Fibroblast of skin of left quadriceps (primary cell): ENCODE data around the gene MAPKAP1.
"Not testable (repeated sequence)": the region's sequence is repeated elsewhere in the genome, so short reads cannot be mapped to it uniquely, and the experiment has no call there.

Experiments used
- DNase-seq, 2 experiments: peaks; one replicate each; pipeline ENCODE4 v3.0.0-alpha.2; 2013; ENCODE audit warnings: low read depth in 2 of 2

The MAPKAP1 gene

DNA sequence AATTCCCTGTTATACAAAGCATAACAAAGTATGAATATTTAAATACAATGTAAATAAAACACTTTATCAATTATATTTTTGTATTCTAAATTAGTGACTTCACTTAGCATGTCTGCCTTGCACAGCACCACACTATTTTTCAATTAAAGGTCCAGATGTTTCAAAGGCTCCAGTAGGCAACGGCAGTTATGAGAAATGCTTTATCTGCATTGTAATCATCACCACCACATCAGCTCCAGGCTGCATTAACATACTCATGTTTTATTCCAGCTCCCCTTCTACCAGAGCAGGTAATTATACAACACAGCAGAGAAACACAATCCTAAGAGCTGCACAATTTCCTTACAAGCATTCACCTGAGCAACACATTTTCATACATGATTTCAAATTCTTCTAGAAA lies 102.8 kb downstream of the MAPKAP1 start:
- DNase-seq: no peak

DNA sequence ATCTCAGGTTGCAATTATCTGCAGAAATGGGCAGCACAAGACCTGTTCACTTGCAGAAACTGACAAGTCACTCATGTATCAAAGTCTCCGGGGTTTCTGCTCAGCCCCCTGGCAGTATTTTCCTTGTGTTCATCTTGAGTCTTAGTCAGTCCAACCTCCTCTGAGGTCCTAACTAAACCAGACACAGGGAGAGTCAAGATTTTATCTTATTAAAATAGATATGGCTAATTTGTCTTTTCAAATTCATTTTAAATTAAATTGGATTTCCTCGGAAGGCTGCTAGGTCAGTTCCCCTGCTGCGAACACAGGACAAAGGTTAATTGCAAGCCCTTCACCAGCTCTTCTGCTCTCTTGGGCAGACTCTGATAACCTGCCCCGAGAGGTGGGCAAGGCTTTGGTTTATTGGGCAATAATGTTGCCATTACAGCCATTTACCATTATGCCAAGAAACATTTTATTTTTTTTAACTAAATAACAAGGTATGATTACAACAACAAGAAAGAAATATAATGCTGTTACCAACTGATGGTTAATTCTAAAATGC lies 103.5 kb downstream of the MAPKAP1 start:
- no peak for DNase-seq

DNA sequence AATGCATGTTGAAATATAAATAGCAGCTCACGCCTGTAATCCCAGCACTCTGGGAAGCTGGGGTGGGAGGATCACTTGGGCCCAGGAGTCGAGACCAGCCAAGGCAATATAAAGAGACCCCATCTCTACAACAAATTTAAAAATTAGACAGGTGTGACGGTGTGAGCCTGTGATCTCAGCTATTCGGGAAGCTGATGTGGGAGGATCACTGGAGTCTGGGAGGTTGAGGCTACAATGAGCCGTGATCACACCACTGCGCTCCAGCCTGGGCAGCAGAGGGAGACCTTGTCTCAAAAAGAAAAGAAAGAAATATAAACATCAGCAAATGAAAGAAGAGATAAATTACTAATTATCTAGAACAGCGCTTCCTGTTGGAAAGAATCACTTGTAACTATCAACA lies 105.0 kb downstream of the MAPKAP1 start:
- no peak for DNase-seq

GRCh38 chr9:125600194-125600593 lies 106.8 kb downstream of the MAPKAP1 start:
- no peak for DNase-seq

DNA sequence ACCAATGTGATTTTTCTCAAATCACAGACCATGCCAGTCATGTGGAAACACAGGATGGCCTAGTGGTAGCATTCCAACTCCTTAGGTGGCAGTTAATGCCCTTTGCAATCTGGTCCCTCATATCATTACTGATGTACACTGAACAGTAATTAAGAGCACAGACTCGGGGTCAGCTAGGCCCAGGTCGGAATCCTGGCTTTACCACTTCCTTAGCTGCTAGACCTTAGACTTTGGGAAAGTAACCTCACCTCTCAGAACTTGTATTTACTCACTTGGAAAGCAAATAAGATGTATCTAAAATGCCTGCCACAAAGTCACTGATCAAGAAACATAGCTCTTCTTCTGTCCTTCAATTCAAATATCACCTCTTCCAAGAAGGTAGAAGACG lies 112.8 kb downstream of the MAPKAP1 start:
- DNase-seq: no peak

DNA sequence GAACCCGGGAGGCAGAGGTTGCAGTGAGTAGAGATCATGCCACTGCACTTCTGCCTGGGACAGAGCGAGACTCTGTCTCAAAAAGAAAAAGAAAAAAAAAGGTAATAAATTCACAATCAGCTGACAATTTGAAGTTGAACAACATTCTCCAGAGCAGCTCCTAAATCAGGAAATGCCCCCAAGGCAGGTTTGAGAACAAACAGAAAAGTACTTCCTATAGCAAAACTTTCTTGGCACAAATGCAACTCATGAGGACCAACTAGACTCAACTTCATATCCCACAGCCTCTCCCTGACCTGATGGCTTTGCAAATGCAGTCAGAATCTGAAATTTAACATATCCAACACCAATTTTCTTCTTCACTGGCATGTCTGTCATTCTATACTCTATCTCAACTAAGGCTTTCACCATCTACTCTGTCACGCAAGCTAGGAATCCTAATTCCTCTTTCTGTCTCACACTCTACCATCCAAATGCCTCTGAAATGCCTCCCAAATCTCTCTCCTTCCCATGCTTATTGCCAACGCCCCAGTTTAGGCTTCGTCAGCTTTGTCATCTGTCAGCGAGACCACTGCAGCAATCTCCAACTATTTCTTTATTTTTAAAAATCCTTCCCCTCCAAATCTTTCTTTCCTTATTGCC lies 113.3 kb downstream of the MAPKAP1 start:
- DNase-seq: no peak

GRCh38 chr9:125591888-125592287 lies 115.1 kb downstream of the MAPKAP1 start:
- DNase-seq: no peak

- DNase-seq: no peak
These were observed 115.8 kb downstream of the MAPKAP1 start for GRCh38 chr9:125591245-125591644.

DNA sequence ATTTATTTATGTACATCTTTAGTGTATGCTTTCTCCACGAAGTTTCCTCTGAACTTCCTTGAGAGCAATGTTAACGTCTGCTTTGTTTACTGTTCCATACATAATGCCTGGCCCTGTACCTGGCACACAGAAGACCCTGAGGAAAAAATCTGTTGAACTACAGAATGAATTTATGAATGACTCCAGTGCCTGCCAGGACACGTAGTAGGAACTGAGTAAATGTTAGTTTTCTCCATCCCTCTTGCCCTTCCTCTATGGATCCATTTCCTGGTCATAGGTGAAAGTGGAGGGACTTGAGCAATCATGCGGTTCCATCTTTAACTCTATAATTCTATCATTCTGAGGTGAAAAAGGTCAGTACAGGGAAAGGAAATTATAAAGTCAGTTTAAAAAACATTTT lies 117.7 kb downstream of the MAPKAP1 start:
- DNase-seq: no peak

- DNase-seq: no peak
These were observed 119.1 kb downstream of the MAPKAP1 start for GRCh38 chr9:125587819-125588460.

- no peak for DNase-seq
These were observed 120.9 kb downstream of the MAPKAP1 start for GRCh38 chr9:125586172-125586511.

GRCh38 chr9:125585503-125586171 lies 121.4 kb downstream of the MAPKAP1 start:
- DNase-seq: no peak

GRCh38 chr9:125580701-125581286 lies 126.2 kb downstream of the MAPKAP1 start:
- no peak for DNase-seq

DNA sequence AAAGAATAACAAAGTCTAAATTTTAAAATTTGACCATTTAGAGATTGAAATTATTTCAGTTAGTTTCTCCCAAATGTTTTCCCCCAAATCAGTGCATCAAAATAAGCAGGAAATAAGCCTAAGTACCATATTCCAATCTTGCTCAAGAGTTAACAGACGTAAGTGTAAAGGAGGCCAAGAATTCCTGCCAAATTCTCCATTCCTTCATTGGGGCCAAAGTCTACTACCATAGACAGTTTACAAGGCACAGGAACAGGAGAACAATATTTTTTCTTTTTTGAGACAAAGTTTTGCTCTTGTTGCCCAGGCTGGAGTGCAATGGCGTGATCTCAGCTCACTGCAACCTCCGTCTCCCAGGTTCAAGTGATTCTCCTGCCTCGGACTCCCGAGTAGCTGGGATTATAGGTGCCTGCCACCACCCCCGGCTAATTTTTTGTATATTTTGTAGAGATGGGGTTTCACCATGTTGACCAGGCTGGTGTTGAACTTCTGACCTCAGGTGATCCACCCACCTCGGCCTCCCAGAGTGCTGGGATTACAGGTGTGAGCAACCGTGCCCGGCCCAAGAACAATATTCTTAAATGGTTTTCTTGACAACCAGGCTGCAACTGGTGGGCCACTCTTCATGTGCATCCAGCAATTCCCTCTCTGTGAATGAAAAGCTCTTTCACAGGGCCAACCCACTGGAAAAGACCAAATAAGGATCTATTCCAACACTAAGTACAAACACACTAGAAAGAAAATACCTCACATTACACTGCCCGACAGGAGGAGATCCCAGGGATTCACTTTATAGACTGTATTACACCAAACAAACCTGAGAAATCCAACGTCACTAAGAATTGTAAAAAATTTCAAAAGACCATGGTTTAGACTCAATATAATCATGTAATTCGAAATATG lies 127.7 kb downstream of the MAPKAP1 start:
- DNase-seq: no peak

DNA sequence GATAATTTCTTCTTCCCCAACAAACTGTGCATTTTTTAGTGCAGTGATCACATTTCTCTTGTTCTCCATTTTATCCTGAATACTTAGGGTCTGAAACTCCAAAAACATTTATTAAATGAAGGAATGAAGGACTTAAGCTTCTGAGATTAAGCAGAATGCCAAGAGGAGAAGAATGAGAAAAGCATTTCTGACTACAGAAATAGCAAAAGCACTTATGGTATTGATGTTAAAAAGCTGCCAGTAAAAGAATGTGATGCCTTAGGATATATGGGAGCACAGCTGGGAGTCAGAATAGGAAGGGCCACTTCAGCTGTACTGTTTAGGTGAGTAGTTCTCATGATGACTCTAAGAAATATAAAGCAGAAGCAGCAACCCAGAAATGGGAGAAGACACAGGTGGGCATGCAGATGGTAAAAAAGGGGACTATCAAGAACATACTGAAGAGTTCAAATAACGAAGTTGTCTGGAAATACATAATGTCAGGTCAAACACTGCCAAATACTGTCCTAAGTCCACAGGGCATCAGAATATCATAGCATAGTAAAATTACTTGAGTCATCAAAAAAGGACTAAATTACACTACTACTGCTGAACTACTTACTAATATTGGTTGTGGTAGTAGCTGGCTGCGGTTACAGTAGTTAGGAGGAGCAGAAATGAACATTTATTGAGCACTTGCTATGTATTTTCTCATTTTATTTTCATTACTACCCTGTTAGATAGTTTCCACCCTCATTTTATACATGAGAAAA lies 132.7 kb downstream of the MAPKAP1 start:
- DNase-seq: no peak

DNA sequence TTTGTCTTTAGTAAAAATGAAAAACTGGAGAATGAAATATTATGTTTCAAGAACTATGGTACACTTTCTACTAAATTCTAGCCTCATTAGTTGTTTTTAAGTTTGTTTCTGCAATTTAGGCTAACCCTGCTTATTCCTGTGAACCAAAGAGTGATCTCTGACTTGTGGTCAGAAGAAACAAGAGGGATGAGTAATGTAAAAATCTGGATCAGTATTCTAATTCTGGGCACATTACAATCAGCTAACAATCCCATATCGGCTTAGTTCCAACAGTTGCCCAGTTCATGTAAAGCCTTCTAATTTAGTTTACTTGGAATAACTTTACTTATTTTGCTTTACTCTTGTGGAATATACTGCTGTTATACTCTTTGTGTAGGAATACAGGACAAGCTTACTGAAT lies 134.5 kb downstream of the MAPKAP1 start:
- not testable (repeated sequence) for DNase-seq

GRCh38 chr9:125571824-125572223 lies 135.2 kb downstream of the MAPKAP1 start:
- DNase-seq: not testable (repeated sequence)

- DNase-seq: no peak
These were observed 136.8 kb downstream of the MAPKAP1 start for GRCh38 chr9:125570246-125570645.

DNA sequence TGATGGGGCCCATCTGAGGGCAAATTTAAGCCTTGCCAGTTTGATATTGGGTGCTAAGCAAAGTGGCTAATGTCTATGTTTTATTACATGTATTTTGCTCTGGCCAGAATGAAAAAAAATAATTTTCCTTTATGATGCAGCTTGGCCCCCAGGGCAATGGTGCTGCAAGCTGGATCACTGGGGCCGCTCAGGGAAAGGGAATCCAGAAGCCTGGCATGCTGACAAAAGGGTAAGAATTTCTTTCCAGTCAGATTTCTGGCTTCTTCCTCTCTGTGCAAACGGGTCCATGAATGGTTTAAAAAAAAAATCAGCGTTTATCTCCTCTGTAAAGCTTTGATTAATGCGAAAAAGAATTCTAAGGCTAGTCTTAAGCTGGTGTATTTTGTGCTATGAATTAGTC lies 138.4 kb downstream of the MAPKAP1 start:
- no peak for DNase-seq

- not testable (repeated sequence) for DNase-seq
These were observed 141.0 kb downstream of the MAPKAP1 start for GRCh38 chr9:125566051-125566450.

GRCh38 chr9:125565126-125565525 lies 141.9 kb downstream of the MAPKAP1 start:
- no peak for DNase-seq
